IPS-11a (cell line): ENCODE measurements around the gene ARMH4.

ENCODE experiments used
- H3K4me3 ChIP-seq: one replicate; pipeline ENCODE4 v1.5.1; 2013; ENCODE audit warnings: low read depth, low read length, control low read depth

ARMH4 gene

GRCh38 chr14:57970594-57970993, 181.4 kb downstream of the ARMH4 start:
- no peak overlapping the region for H3K4me3 ChIP-seq

- H3K4me3 ChIP-seq: no peak overlapping the region
Observed at GRCh38 chr14:57970175-57970574, 181.8 kb downstream of the ARMH4 start.

GRCh38 chr14:57963071-57963470, 188.9 kb downstream of the ARMH4 start:
- no peak overlapping the region for H3K4me3 ChIP-seq

DNA sequence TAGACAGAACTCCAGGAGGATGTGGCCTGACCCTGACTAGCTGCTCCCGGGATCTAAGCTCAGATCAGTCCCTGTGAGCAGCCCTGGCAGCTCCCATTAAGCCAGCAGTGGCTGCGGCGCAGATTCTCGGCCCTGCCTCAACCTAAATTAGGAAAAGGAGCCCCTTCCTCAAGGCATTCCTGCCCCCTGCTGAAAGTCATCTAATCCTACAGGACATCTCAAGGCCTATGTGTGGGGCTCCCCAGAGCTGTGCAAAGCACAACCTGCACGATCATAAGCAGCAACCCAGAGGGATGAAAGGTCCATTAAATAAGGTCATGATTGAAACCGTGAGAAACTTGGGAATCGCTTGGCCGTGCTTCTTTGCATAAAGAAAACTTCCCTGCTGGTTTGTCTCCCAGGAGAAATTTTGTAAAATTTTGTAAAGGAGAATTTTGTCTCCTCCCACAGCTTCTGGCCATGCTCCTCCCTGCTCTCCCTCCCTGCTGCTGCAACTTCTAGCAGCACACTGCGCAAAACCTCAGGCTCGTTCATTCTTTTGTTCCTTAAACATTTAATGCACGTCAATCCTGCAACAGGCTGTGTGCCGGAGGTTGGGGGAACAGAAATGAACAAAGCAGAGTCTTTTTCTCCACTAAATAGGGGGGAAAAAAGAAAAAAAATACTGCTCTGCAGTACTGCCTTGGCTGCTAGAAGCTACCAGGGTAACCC, 189.5 kb downstream of the ARMH4 start:
- H3K4me3 ChIP-seq: no peak overlapping the region

DNA sequence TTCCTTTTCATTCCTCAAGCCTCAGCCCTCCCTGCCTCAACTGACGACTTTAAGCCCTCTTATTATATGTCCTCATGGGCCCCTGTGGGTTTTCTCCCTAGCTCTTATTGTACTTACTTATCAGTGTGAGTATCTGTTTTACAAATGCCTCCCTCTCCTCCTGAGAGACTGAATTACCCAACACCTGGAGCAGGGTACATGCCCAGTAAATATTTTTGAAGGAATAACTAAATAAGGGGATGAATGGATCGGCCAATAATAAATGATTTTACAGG, 190.3 kb downstream of the ARMH4 start:
- H3K4me3 ChIP-seq: no peak overlapping the region

DNA sequence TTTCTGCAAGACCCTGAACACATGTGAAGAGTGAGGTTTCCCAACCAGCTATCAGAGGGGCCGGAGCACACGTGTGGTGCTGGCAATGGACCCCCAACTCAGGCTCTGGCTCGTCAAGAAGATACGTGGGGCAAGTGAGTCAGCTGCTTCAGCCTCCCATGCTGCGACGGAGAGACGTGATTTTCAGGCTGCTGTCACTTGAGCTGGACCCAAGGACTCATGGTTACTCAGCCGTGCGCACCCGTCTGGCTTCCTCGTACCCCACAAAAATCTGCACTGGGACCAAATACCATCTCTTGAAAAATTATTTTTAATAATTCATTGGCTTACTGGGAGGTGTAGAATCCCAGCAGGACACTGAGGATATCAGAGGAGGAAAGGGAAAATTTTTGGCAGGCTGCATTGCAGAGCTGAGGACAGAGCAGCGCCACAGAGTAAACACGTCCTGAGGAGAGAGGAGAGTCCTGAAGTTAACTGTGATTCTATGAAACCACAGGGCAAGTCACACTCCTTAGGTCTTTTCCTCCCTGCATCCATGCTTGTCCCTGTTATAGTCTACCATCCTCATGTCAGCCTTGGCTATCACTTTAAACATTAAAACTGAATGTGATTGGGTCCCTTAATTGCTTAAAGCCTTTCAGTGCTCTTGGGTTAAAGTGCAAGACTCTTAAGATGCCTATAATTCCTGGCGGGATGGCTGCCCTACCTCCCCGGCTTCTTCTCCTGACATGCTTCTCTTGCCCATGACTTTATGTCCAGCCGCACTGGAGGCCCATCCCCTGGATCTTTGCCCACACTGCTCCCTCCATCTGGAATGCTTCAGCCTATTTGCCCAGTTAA, 190.8 kb downstream of the ARMH4 start:
- H3K4me3 ChIP-seq: no peak overlapping the region

- H3K4me3 ChIP-seq: no peak overlapping the region
Observed at GRCh38 chr14:57957441-57957840, 194.6 kb downstream of the ARMH4 start.
